H9 (cell line): Measurements from ENCODE around the gene UTP4. TPM values are rescaled to one million over a fixed set of nuclear protein-coding genes. Genes with fewer than 3 reads are reported as not detected.

Experiments used
- DNase-seq: peaks from one replicate; pipeline ENCODE4 v3.0.0-alpha.2; 2017
- H2AFZ ChIP-seq: one replicate; pipeline ENCODE4 v1.6.1; 2013; ENCODE audit warnings: mild to moderate bottlenecking, low read length, control low read depth, moderate library complexity
- H2AK5ac ChIP-seq: 2 replicates; pipeline ENCODE4 v1.6.1; 2013; ENCODE audit warnings: low read length, control low read depth, mixed read lengths; ENCODE audit not compliant: insufficient read length
- H2BK120ac ChIP-seq: one replicate; pipeline ENCODE4 v1.6.1; 2013; ENCODE audit warnings: low read depth, mild to moderate bottlenecking, low read length, control low read depth, inconsistent platforms; ENCODE audit not compliant: poor library complexity, severe bottlenecking
- H2BK12ac ChIP-seq: 2 replicates; pipeline ENCODE4 v1.6.1; 2013; ENCODE audit warnings: low read length, control low read depth, mixed read lengths, low read depth; ENCODE audit not compliant: insufficient read length
- H2BK15ac ChIP-seq: 2 replicates; pipeline ENCODE4 v1.6.1; 2013; ENCODE audit warnings: low read depth, low read length, control low read depth
- H2BK20ac ChIP-seq: one replicate; pipeline ENCODE4 v1.6.1; 2013; ENCODE audit warnings: low read depth, mild to moderate bottlenecking, low read length, control low read depth, inconsistent platforms; ENCODE audit not compliant: poor library complexity, severe bottlenecking
- H2BK5ac ChIP-seq: 2 replicates; pipeline ENCODE4 v1.6.1; 2013; ENCODE audit warnings: low read length, control low read depth, mixed read lengths; ENCODE audit not compliant: insufficient read length
- H3K14ac ChIP-seq: 2 replicates; pipeline ENCODE4 v1.6.1; 2013; ENCODE audit warnings: low read length, control low read depth; ENCODE audit not compliant: insufficient read depth
- H3K18ac ChIP-seq: 2 replicates; pipeline ENCODE4 v1.6.1; 2013; ENCODE audit warnings: low read depth, mild to moderate bottlenecking, mixed read lengths, low read length, control low read depth; ENCODE audit not compliant: insufficient read length
- H3K23ac ChIP-seq: 2 replicates; pipeline ENCODE4 v1.6.1; 2013; ENCODE audit warnings: low read length, control low read depth, mixed read lengths, low read depth; ENCODE audit not compliant: insufficient read length
- H3K23me2 ChIP-seq: 2 replicates; pipeline ENCODE4 v1.6.1; 2013; ENCODE audit warnings: low read depth, mild to moderate bottlenecking, mixed read lengths, low read length, control low read depth; ENCODE audit not compliant: insufficient read length, poor library complexity, severe bottlenecking
- H3K27ac ChIP-seq: 2 replicates; pipeline ENCODE4 v1.5.1; 2013; ENCODE audit warnings: low read length, control low read depth, mixed read lengths, low read depth; ENCODE audit not compliant: insufficient read length
- H3K27me3 ChIP-seq: 2 replicates; pipeline ENCODE4 v1.6.1; 2013; ENCODE audit warnings: low read length, control low read depth, inconsistent platforms; ENCODE audit not compliant: insufficient read depth
- H3K4ac ChIP-seq: 2 replicates; pipeline ENCODE4 v1.6.1; 2013; ENCODE audit warnings: low read depth, mild to moderate bottlenecking, control low read depth, inconsistent platforms, low read length, moderate library complexity
- H3K4me1 ChIP-seq: 2 replicates; pipeline ENCODE4 v1.6.1; 2013; ENCODE audit warnings: low read length, control low read depth, inconsistent platforms; ENCODE audit not compliant: insufficient read depth
- H3K4me2 ChIP-seq: 2 replicates; pipeline ENCODE4 v1.6.1; 2013; ENCODE audit warnings: low read length, control low read depth, mixed read lengths; ENCODE audit not compliant: insufficient read length, insufficient read depth
- H3K56ac ChIP-seq: 2 replicates; pipeline ENCODE4 v1.6.1; 2013; ENCODE audit warnings: low read depth, mild to moderate bottlenecking, mixed read lengths, low read length, control low read depth; ENCODE audit not compliant: insufficient read length
- H3K79me1 ChIP-seq: 2 replicates; pipeline ENCODE4 v1.6.1; 2013; ENCODE audit warnings: low read depth, mild to moderate bottlenecking, moderate library complexity, low read length, control low read depth, inconsistent platforms; ENCODE audit not compliant: insufficient read depth, poor library complexity, severe bottlenecking
- H3K79me2 ChIP-seq: 2 replicates; pipeline ENCODE4 v1.6.1; 2013; ENCODE audit warnings: low read length, control low read depth, inconsistent platforms; ENCODE audit not compliant: insufficient read depth
- H3K9ac ChIP-seq: 2 replicates; pipeline ENCODE4 v1.6.1; 2013; ENCODE audit warnings: low read length, control low read depth, mixed read lengths; ENCODE audit not compliant: insufficient read length; ENCODE audit errors: extremely low read depth
- H3K9me3 ChIP-seq: one replicate; pipeline ENCODE4 v1.6.1; 2013; ENCODE audit warnings: low read depth, low read length, inconsistent platforms; ENCODE audit not compliant: control insufficient read depth
- H3T11ph ChIP-seq: one replicate; pipeline ENCODE4 v1.6.1; 2013; ENCODE audit warnings: mild to moderate bottlenecking, low read length, control low read depth, inconsistent platforms
- H4K20me1 ChIP-seq: one replicate; pipeline ENCODE4 v1.6.1; 2013; ENCODE audit not compliant: control insufficient read depth, insufficient read length, insufficient read depth
- H4K5ac ChIP-seq: 2 replicates; pipeline ENCODE4 v1.6.1; 2013; ENCODE audit warnings: low read depth, mild to moderate bottlenecking, mixed read lengths, low read length, control low read depth; ENCODE audit not compliant: insufficient read length
- H4K8ac ChIP-seq: replicated peaks from 2 replicates; pipeline ENCODE4 v1.6.1; 2013; ENCODE audit warnings: low read length, control low read depth, mixed read lengths, low read depth; ENCODE audit not compliant: insufficient read length
- H4K91ac ChIP-seq: 2 replicates; pipeline ENCODE4 v1.6.1; 2013; ENCODE audit warnings: low read depth, mild to moderate bottlenecking, moderate library complexity, mixed read lengths, low read length, control low read depth; ENCODE audit not compliant: insufficient read length
- H3K27ac Mint-ChIP-seq, 3 experiments: 2 replicates in 2 of 3; 3 replicates in 1 of 3; pipeline ENCODE4 v1.8.0; 2020 to 2021; ENCODE audit warnings: mixed read lengths in 3 of 3, mild to moderate bottlenecking in 1 of 3, moderate library complexity in 1 of 3
- H3K27me3 Mint-ChIP-seq: 2 replicates; pipeline ENCODE4 v1.8.0; 2021; ENCODE audit warnings: low read depth, mild to moderate bottlenecking, moderate library complexity, mixed read lengths
- H3K36me3 Mint-ChIP-seq, 3 experiments: 2 replicates in 2 of 3; 3 replicates in 1 of 3; pipeline ENCODE4 v1.8.0; 2020 to 2021; ENCODE audit warnings: low read depth in 3 of 3, mixed read lengths in 3 of 3; ENCODE audit not compliant: insufficient read depth in 1 of 3
- H3K4me1 Mint-ChIP-seq, 2 experiments: 2 replicates each; pipeline ENCODE4 v1.8.0; 2020; ENCODE audit warnings: mixed read lengths in 2 of 2
- H3K4me3 Mint-ChIP-seq, 2 experiments: 2 replicates in 1 of 2; 3 replicates in 1 of 2; pipeline ENCODE4 v1.8.0; 2020 to 2021; ENCODE audit warnings: mild to moderate bottlenecking in 2 of 2, mixed read lengths in 2 of 2, moderate library complexity in 1 of 2
- H3K9me3 Mint-ChIP-seq, 2 experiments: 2 replicates in 1 of 2; 3 replicates in 1 of 2; pipeline ENCODE4 v1.8.0; 2020; ENCODE audit warnings: mild to moderate bottlenecking in 2 of 2, mixed read lengths in 2 of 2, moderate library complexity in 1 of 2
- WGBS: extraction: QIAGEN DNeasy Blood & Tissue Kit; methylation state at CpG from one replicate; pipeline ENCODE4 v1.1.7; 2013; ENCODE audit warnings: missing lambda C conversion rate, low lambda C conversion rate, mixed read lengths; ENCODE audit not compliant: insufficient read length; ENCODE audit errors: extremely low coverage; 5-methylcytosine and 5-hydroxymethylcytosine counted together
- total RNA-seq: library from RNA; stranded (reverse); gene quantifications from 2 replicates; pipeline ENCODE4 v1.2.1, GENCODE V29; 2021
- TF ChIP-seq, protein P1 (sequence below): fragments of 200-600 bp; sonication (generic); conservative IDR thresholded peaks from 3 replicates; pipeline ENCODE4 v1.8.0; 2021; ENCODE audit warnings: antibody characterized with exemption, mild to moderate bottlenecking

The UTP4 gene
- total RNA-seq, 1 experiment from 2014 or later, result 94.0 TPM

DNA sequence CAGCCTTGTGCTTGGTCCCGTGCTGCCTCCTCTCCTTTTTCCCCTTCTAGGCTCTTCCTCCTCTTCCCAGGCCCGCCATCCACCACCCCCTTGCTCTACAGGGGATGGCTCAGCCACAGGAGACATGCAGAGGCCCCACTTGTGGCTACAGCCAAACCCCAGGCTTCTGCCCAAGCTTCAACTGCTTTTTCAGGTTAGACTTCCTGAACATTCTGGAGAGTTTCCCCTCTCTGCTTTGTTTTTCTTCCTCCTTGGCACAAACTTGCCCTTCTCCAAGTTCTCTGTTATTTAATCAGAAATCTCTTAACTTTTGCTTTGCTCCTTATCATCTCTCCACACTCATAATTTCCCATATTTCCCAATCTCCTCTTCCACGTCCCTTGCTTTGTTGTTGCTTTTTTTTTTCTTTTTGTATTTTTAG, 45.3 kb upstream of the UTP4 start:
- Mint-ChIP-seq H3K4me1 (peaks cover 43 to 44% of the 10 kb centered on the region in 2 experiments), H3K4me3 (no peak overlapping the region), H3K27me3 (no peaks in the 10 kb centered on the region; the same call in 1 of the 2 replicates), H3K9me3 (no peaks in the 10 kb centered on the region), H3K36me3 (peaks cover 0 to 5% (median 4%) of the 10 kb centered on the region in 3 experiments; a peak in 4 of 7 replicates), H3K27ac (peak overlapping the region; percentile 49 to 91 (median 59); a peak in 4 of 7 replicates)
- Histone ChIP-seq H2BK5ac (no peak overlapping the region), H3K4ac (no peak overlapping the region), H3K9me3 (no peaks in the 10 kb centered on the region), H3K23me2 (no peaks in the 10 kb centered on the region), H3K18ac (peak overlapping the region; percentile 59), H2AK5ac (no peak overlapping the region), H3T11ph (no peak overlapping the region), H3K9ac (no peak overlapping the region), H3K4me1 (peaks cover 18% of the 10 kb centered on the region; the same call in 1 of the 2 replicates), H3K27ac (no peak overlapping the region), H2AFZ (no peak overlapping the region), H3K27me3 (no peaks in the 10 kb centered on the region), H4K8ac (no peak overlapping the region), H2BK120ac (no peak overlapping the region), H3K79me1 (no peaks in the 10 kb centered on the region), H2BK12ac (no peak overlapping the region), H3K79me2 (no peaks in the 10 kb centered on the region), H3K4me2 (no peak overlapping the region), H4K91ac (no peak overlapping the region), H4K20me1 (no peaks in the 10 kb centered on the region), H4K5ac (no peak overlapping the region), H2BK20ac (no peak overlapping the region), H2BK15ac (0 out of 2 replicates have a peak overlapping the region, but pooled peaks have one; percentile 61), H3K56ac (no peak overlapping the region), H3K23ac (no peak overlapping the region), H3K14ac (peak overlapping the region; percentile 63; the same call in 1 of the 2 replicates)
- TF ChIP-seq, protein P1, sequence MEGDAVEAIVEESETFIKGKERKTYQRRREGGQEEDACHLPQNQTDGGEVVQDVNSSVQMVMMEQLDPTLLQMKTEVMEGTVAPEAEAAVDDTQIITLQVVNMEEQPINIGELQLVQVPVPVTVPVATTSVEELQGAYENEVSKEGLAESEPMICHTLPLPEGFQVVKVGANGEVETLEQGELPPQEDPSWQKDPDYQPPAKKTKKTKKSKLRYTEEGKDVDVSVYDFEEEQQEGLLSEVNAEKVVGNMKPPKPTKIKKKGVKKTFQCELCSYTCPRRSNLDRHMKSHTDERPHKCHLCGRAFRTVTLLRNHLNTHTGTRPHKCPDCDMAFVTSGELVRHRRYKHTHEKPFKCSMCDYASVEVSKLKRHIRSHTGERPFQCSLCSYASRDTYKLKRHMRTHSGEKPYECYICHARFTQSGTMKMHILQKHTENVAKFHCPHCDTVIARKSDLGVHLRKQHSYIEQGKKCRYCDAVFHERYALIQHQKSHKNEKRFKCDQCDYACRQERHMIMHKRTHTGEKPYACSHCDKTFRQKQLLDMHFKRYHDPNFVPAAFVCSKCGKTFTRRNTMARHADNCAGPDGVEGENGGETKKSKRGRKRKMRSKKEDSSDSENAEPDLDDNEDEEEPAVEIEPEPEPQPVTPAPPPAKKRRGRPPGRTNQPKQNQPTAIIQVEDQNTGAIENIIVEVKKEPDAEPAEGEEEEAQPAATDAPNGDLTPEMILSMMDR, result no peak
- no peak for DNase-seq
- WGBS, result 100% methylated on average over 1 of the region's 3 CpGs
